Measurements from ENCODE around the gene DNALI1.

DNALI1 gene

GRCh38 chr1:37595440-37596181 lies 38.9 kb downstream of the DNALI1 start, which contains the start of gene GNL2 (continued):
- TF ChIP-seq PRDM2 (tag by site-specific recombination; IDR thresholded peaks at IDR 0.05; ENCODE audit: borderline replicate concordance) (no peak), ZNF37A (tag by site-specific recombination; IDR thresholded peaks at IDR 0.05) (no peak), ZNF501 (tag by site-specific recombination; IDR thresholded peaks at IDR 0.05) (peak; percentile 72; the same call in 1 of the 2 replicates), HOXC10 (CRISPR knock-in tag; IDR thresholded peaks at IDR 0.05) (no peak), ZNF324 (tag by site-specific recombination; IDR thresholded peaks at IDR 0.05) (no peak; the same call in 1 of the 2 replicates), ZBTB17 (tag by site-specific recombination; IDR thresholded peaks at IDR 0.05) (0 out of 2 replicates have a peak, but pooled peaks have one; percentile 44), ZNF843 (tag by site-specific recombination; IDR thresholded peaks at IDR 0.05) (0 out of 2 replicates have a peak, but pooled peaks have one; percentile 47), ZBTB26 (tag by site-specific recombination; optimal IDR thresholded peaks at IDR 0.05) (peak; percentile 98), ZBTB21 (tag by site-specific recombination; IDR thresholded peaks at IDR 0.05) (peak; percentile 88), ZNF610 (tag by site-specific recombination; IDR thresholded peaks at IDR 0.05; ENCODE audit: borderline replicate concordance) (no peak; the same call in 1 of the 2 replicates), ZNF138 (tag by site-specific recombination; IDR thresholded peaks at IDR 0.05; ENCODE audit: borderline replicate concordance) (no peak), ZNF449 (tag by site-specific recombination; IDR thresholded peaks at IDR 0.05) (no peak), ZNF76 (tag by site-specific recombination; IDR thresholded peaks at IDR 0.05; ENCODE audit: borderline replicate concordance, low read depth) (peak; percentile 71; the same call in 1 of the 2 replicates), ZNF654 (tag by site-specific recombination; IDR thresholded peaks at IDR 0.05; ENCODE audit: low read depth) (no peak), HIC1 (tag by site-specific recombination; IDR thresholded peaks at IDR 0.05) (no peak), TCF7L2 (IDR thresholded peaks at IDR 0.05; ENCODE audit: borderline replicate concordance, low read depth, low read length) (no peak), ZNF529 (tag by site-specific recombination; IDR thresholded peaks at IDR 0.05; ENCODE audit: insufficient replicate concordance) (no peak), ZNF132 (tag by site-specific recombination; IDR thresholded peaks at IDR 0.05; ENCODE audit: borderline replicate concordance) (no peak), ZNF558 (tag by site-specific recombination; IDR thresholded peaks at IDR 0.05) (no peak), ZEB2 (tag by site-specific recombination; IDR thresholded peaks at IDR 0.05) (0 out of 2 replicates have a peak, but pooled peaks have one; percentile 11), ZNF692 (tag by site-specific recombination; IDR thresholded peaks at IDR 0.05) (peak; percentile 49), ZNF549 (tag by site-specific recombination; IDR thresholded peaks at IDR 0.05) (no peak), ELK4 (IDR thresholded peaks at IDR 0.05; ENCODE audit: borderline replicate concordance, low read depth, low read length) (no peak)

Data from HEK293 (cell line).